ENCODE measurements around the gene STEAP2.

DNA sequence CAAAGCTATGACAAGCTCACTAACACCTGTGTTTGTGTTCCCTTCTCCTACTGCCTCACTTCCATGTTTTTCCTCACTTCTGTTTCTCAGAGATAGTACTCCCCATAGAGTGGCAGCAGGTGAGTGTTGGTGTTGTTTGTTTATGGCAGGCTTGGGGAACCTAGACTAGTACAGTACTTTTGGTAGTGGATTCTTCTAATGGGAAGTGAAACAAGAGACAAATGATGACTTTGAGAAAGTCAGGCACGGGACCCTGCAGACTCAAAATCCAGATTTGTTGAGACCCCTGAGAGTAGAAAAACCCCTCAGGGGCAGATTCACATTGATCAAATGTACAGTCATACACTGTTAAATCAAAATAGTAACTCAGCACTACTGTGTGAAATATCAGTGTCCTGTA lies 27.0 kb downstream of the STEAP2 start:
- TF ChIP-seq EZH2phosphoT487 (IDR thresholded peaks at IDR 0.05; ENCODE audit: borderline replicate concordance, low read length) = no peak
- TF ChIP-seq, protein P1, sequence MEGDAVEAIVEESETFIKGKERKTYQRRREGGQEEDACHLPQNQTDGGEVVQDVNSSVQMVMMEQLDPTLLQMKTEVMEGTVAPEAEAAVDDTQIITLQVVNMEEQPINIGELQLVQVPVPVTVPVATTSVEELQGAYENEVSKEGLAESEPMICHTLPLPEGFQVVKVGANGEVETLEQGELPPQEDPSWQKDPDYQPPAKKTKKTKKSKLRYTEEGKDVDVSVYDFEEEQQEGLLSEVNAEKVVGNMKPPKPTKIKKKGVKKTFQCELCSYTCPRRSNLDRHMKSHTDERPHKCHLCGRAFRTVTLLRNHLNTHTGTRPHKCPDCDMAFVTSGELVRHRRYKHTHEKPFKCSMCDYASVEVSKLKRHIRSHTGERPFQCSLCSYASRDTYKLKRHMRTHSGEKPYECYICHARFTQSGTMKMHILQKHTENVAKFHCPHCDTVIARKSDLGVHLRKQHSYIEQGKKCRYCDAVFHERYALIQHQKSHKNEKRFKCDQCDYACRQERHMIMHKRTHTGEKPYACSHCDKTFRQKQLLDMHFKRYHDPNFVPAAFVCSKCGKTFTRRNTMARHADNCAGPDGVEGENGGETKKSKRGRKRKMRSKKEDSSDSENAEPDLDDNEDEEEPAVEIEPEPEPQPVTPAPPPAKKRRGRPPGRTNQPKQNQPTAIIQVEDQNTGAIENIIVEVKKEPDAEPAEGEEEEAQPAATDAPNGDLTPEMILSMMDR (IDR thresholded peaks at IDR 0.05; ENCODE audit: low read depth, low read length, poor library complexity, severe bottlenecking) = no peak
